Aorta (tissue), 5 donors: Measurements from ENCODE around the gene ZNF90. TPM values are rescaled to one million over a fixed set of nuclear protein-coding genes. Genes with fewer than 3 reads are reported as not detected.
"Not testable (repeated sequence)": the region's sequence is repeated elsewhere in the genome, so short reads cannot be mapped to it uniquely, and the experiment has no call there.

Experiments
- ATAC-seq: fragments of 200-7000 bp; cut with Tn5 transposase; one replicate; pipeline ENCODE4 v1.9.1; 2022; ENCODE audit warnings: moderate library complexity; ENCODE audit not compliant: low FRiP score
- DNase-seq, 2 donors: peaks; one replicate each; pipeline ENCODE4 v3.0.0-alpha.2; 2020
- H3K27ac ChIP-seq, 2 donors: one replicate each; pipeline ENCODE4 v1.5.1; 2013; ENCODE audit warnings: low read length in 2 of 2, mild to moderate bottlenecking in 2 of 2, moderate library complexity in 2 of 2, control low read depth in 1 of 2, inconsistent platforms in 1 of 2, low read depth in 1 of 2
- H3K27me3 ChIP-seq, 2 donors: one replicate each; pipeline ENCODE4 v1.6.1; 2013; ENCODE audit warnings: control low read depth in 1 of 2, low read length in 1 of 2, mild to moderate bottlenecking in 1 of 2, moderate library complexity in 1 of 2; ENCODE audit not compliant: insufficient read depth in 2 of 2, control insufficient read depth in 1 of 2
- H3K36me3 ChIP-seq, 2 donors: one replicate each; pipeline ENCODE4 v1.6.1; 2013; ENCODE audit warnings: control low read depth in 1 of 2, low read length in 1 of 2, mild to moderate bottlenecking in 1 of 2; ENCODE audit not compliant: insufficient read depth in 2 of 2, control insufficient read depth in 1 of 2
- H3K4me1 ChIP-seq, 2 donors: one replicate each; pipeline ENCODE4 v1.6.1; 2013; ENCODE audit warnings: low read length in 2 of 2, control low read depth in 1 of 2, mild to moderate bottlenecking in 1 of 2, moderate library complexity in 1 of 2; ENCODE audit not compliant: insufficient read depth in 2 of 2, control insufficient read depth in 1 of 2
- H3K4me3 ChIP-seq, 2 donors: one replicate each; pipeline ENCODE4 v1.5.1; 2013; ENCODE audit warnings: low read length in 2 of 2, control low read depth in 1 of 2, mild to moderate bottlenecking in 1 of 2
- H3K9me3 ChIP-seq: one replicate; pipeline ENCODE4 v1.6.1; 2013; ENCODE audit warnings: mild to moderate bottlenecking, low read length; ENCODE audit not compliant: control insufficient read depth
- WGBS, 2 donors: extraction: QIAGEN DNeasy Blood & Tissue Kit; methylation state at CpG; one replicate each; pipeline ENCODE4 v1.1.7; 2013; 5-methylcytosine and 5-hydroxymethylcytosine counted together
- intact Hi-C, 2 donors: fragments of 100-400 bp; cut with DNase I; formaldehyde crosslinking; loops; one replicate each; pipeline versions ENCODE4 v1.14.2 to v1.15.0; 2022
- long read RNA-seq, 2 donors: library from polyadenylated mRNA; unstranded; transcript quantifications; one replicate each; pipeline ENCODE4 v2.0.0, GENCODE V29; 2020 to 2021
- polyA plus RNA-seq, 2 donors: library from polyadenylated mRNA; stranded (reverse); fragments of 200-250 nt; gene quantifications; one replicate each; pipeline ENCODE4 v1.2.3, GENCODE V29; 2013
- total RNA-seq, 2 donors: library from RNA; stranded (reverse); fragmentation: NEBNext Ultra II Directional; extraction: Animal tissue kit (Norgen Biotek cat#: 25700); gene quantifications; one replicate each; pipeline ENCODE4 v1.2.1, GENCODE V29; 2021
- donor health status: healthy with polysubstance abuse.
- donor health status: Bipolar disorder and iron deficiency.
- donor health status: DM: no; HTN: no; CAD: no.
- donor health status: DM: no; HTN: no; CAD: no.
- donor health status: DM: yes; HTN: yes; CAD: no.

The ZNF90 gene
- total RNA-seq (1 to 10 TPM; 2.4 to 6.5 TPM), polyA plus RNA-seq (1 to 10 TPM in 1 of 2 donors, under 1 TPM in 1; 0.25 to 1.6 TPM)
- long read RNA-seq, donor 1, partial matches to known transcripts = 0 of 3 reads
- long read RNA-seq, donor 1, other reads (novel, unspliced or antisense) = 3 of 3 reads
- long read RNA-seq, donor 2, partial matches to known transcripts = 0 of 1 reads
- long read RNA-seq, donor 2, other reads (novel, unspliced or antisense) = 1 of 1 reads

- Histone ChIP-seq H3K27me3 (no peaks in the 10 kb centered on the region), H3K27ac (no peak within 1 kb of the TSS), H3K9me3 (no peaks in the 10 kb centered on the region), H3K4me1 (no peaks in the 10 kb centered on the region), H3K36me3 (no peaks in the 10 kb centered on the region), H3K4me3 (peak within 1 kb of the TSS; percentile 0 to 47)
- DNase-seq (peak; percentile 95 to 97), ATAC-seq (peak; percentile 97)
- intact Hi-C loops = loop anchor here in 1 of 2 donors (5.0 kb wide), 2 partner anchors 41 to 89 kb away; partner anchors contain the start of genes ZNF486 and ZNF682
- 1% methylated on average over 27 to 28 of the region's 28 CpGs for WGBS, 2 donors
These were observed at the start of gene ZNF90 for GRCh38 chr19:20077791-20078463. Gene ZNF90 (plus strand): TSS chr19:20078000. CDS start chr19:20078133, 133 bp downstream.

GRCh38 chr19:20028611-20029010 is 49.2 kb upstream of the ZNF90 start:
- Histone ChIP-seq H3K9me3 (no peaks in the 10 kb centered on the region), H3K4me1 (no peaks in the 10 kb centered on the region), H3K36me3 (peaks cover 0 to 3% of the 10 kb centered on the region in 2 donors), H3K4me3 (no peak overlapping the region), H3K27me3 (no peaks in the 10 kb centered on the region), H3K27ac (no peak overlapping the region)
- DNase-seq = no peak
- intact Hi-C loops = no loop called here
- whole genome bisulfite sequencing, 2 donors = 98% methylated on average over 6 of the region's 6 CpGs
- no peak for ATAC-seq

DNA sequence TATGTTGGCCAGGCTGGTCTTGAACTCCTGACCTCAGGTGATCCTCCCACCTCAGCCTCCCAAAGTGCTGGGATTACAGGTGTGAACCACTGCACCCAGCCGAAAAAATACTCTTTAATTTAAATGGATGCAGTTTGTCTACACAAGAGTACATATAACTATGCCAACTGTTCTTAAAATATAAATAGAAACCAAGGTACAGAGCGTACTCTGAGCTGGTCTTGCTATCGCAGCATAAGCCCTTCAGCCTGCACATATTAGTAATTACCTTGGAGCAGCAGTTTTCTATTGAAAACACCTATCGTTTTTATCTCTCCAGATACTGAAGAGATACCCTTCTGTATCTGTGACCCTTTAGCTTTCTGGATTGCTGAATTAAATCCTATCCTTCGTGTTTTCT is 41.9 kb upstream of the ZNF90 start:
- no peak for DNase-seq
- H3K4me3 ChIP-seq = no peak overlapping the region
- no peaks in the 10 kb centered on the region for H3K4me1 ChIP-seq
- peaks cover 0 to 3% of the 10 kb centered on the region in 2 donors for H3K36me3 ChIP-seq
- intact Hi-C loops = loop anchor here in 1 of 2 donors (5.0 kb wide), 1 partner anchor 41 kb away; the partner anchor contains the start of gene ZNF90
- WGBS, 2 donors = 92 to 96% methylated on average over 5 of the region's 5 CpGs
- no peak for ATAC-seq
- no peak overlapping the region for H3K27ac ChIP-seq
- no peaks in the 10 kb centered on the region for H3K27me3 ChIP-seq
- no peaks in the 10 kb centered on the region for H3K9me3 ChIP-seq

- intact Hi-C loops = loop anchor here in 1 of 2 donors (2.0 to 5.0 kb wide), 2 partner anchors 14 to 39 kb away; partner anchors contain the start of gene ZNF90
- Histone ChIP-seq H3K4me1 (no peaks in the 10 kb centered on the region), H3K4me3 (peak overlapping the region; percentile 71 to 93), H3K9me3 (no peaks in the 10 kb centered on the region), H3K36me3 (no peaks in the 10 kb centered on the region), H3K27ac (peak overlapping the region in 1 of 2 donors; percentile 15), H3K27me3 (no peaks in the 10 kb centered on the region)
- 0 to 1% methylated on average over 26 of the region's 26 CpGs for WGBS, 2 donors
- DNase-seq (no peak), ATAC-seq (no peak)
These were observed 39.2 kb upstream of the ZNF90 start for GRCh38 chr19:20038358-20039202.

- intact Hi-C loops = loop anchor here in 1 of 2 donors (2.0 to 5.0 kb wide), 2 partner anchors 14 to 38 kb away; partner anchors contain the start of gene ZNF90
- ATAC-seq (peak; percentile 100), DNase-seq (peak; percentile 95 to 96)
- Histone ChIP-seq H3K36me3 (no peaks in the 10 kb centered on the region), H3K9me3 (no peaks in the 10 kb centered on the region), H3K4me3 (peak within 1 kb of the TSS; percentile 71 to 93), H3K27me3 (no peaks in the 10 kb centered on the region), H3K27ac (peak within 1 kb of the TSS in 1 of 2 donors; percentile 15), H3K4me1 (no peaks in the 10 kb centered on the region)
- WGBS, 2 donors = 0 to 1% methylated on average over 25 of the region's 25 CpGs
These were observed 38.5 kb upstream of the ZNF90 start, which contains the start of gene ZNF682 for GRCh38 chr19:20039203-20039723. Gene ZNF682 (minus strand): TSS chr19:20039505. CDS start chr19:20039345, 160 bp downstream.

DNA sequence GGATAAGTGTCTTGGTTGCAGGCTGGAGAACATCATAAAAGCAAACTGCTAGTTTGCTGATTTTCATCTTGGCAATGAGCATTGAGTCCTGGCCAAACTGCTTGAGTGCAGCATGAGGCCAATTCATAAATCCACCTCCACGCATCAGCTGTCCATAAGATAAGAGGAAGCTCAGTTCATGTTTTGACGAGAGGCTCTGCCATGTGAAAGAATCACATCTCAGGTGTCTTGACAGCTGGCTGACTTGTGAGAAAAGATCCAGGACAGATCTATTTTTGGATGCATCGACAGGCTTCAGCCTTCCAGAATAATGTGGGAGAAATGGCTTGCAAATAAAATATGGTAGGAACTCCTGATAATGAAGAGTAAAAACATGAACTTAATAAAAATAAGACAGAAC is 33.1 kb upstream of the ZNF90 start:
- WGBS, 2 donors = 13 to 26% methylated on average over 3 of the region's 3 CpGs
- Histone ChIP-seq H3K27ac (no peak overlapping the region), H3K4me3 (no peak overlapping the region), H3K4me1 (no peaks in the 10 kb centered on the region), H3K9me3 (no peaks in the 10 kb centered on the region), H3K36me3 (no peaks in the 10 kb centered on the region), H3K27me3 (no peaks in the 10 kb centered on the region)
- DNase-seq (no peak), ATAC-seq (no peak)
- intact Hi-C loops = no loop called here

GRCh38 chr19:20045742-20046141 is 32.1 kb upstream of the ZNF90 start:
- H3K4me3 ChIP-seq, intact Hi-C loops, H3K36me3 ChIP-seq, H3K9me3 ChIP-seq, H3K4me1 ChIP-seq, DNase-seq, H3K27ac ChIP-seq, ATAC-seq, H3K27me3 ChIP-seq: not testable (repeated sequence)
- 23 to 32% methylated on average over 5 of the region's 5 CpGs for WGBS, 2 donors
